ENCODE results near the gene IL21. TPM values are rescaled to one million over a fixed set of nuclear protein-coding genes. Genes with fewer than 3 reads are reported as not detected.

Gene IL21
- total RNA-seq, 3 donors from 2014 or later = not detected

GRCh38 chr4:122624205-122624604 is 3.3 kb upstream of the IL21 start:
- Histone ChIP-seq H3K27ac (no peak overlapping the region), H3K27me3 (no peaks in the 10 kb centered on the region), H3K4me1 (no peaks in the 10 kb centered on the region), H3K4me3 (no peak overlapping the region), H3K9me3 (no peaks in the 10 kb centered on the region), H3K36me3 (no peaks in the 10 kb centered on the region)
- intact Hi-C loops (cut with DNase I; ENCODE audit: low total_unique reads) = no loop called here
- TF ChIP-seq POLR2AphosphoS5 (IDR thresholded peaks at IDR 0.05) = no peak
- no peak for TF ChIP-seq POLR2A (IDR thresholded peaks at IDR 0.05)
- TF ChIP-seq, protein P1, sequence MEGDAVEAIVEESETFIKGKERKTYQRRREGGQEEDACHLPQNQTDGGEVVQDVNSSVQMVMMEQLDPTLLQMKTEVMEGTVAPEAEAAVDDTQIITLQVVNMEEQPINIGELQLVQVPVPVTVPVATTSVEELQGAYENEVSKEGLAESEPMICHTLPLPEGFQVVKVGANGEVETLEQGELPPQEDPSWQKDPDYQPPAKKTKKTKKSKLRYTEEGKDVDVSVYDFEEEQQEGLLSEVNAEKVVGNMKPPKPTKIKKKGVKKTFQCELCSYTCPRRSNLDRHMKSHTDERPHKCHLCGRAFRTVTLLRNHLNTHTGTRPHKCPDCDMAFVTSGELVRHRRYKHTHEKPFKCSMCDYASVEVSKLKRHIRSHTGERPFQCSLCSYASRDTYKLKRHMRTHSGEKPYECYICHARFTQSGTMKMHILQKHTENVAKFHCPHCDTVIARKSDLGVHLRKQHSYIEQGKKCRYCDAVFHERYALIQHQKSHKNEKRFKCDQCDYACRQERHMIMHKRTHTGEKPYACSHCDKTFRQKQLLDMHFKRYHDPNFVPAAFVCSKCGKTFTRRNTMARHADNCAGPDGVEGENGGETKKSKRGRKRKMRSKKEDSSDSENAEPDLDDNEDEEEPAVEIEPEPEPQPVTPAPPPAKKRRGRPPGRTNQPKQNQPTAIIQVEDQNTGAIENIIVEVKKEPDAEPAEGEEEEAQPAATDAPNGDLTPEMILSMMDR (IDR thresholded peaks at IDR 0.05) = no peak
- no peak for DNase-seq (ENCODE audit: low spot score in 2 of 2)

DNA sequence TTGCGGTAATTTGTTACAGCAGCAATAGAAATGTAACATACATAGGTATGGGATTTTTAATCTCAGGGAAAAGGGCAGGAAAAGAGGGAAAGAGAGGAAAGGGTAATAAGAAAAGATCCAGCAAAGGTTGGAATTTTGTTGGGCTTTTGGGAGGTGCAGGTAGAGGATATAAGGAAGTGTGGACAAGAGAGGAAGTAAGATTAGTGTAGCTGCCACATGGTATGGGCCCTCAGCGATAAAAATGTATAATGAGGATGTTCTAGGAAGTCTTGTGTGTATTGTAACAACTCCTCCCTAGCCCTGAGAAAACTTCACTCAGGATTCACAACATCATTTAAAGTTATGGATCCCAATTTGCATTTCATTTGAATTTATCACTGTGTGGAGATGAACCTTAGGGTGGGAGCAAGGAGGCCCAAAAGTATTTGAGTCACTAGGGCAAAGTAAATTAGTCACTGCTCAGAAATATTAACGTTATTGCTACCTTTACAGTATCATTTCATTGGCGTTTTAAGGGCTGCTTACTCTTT is 2.8 kb upstream of the IL21 start:
- intact Hi-C loops (cut with DNase I; ENCODE audit: low total_unique reads) = no loop called here
- Histone ChIP-seq H3K4me1 (no peaks in the 10 kb centered on the region), H3K9me3 (no peaks in the 10 kb centered on the region), H3K27me3 (no peaks in the 10 kb centered on the region), H3K27ac (no peak overlapping the region), H3K4me3 (no peak overlapping the region), H3K36me3 (no peaks in the 10 kb centered on the region)
- TF ChIP-seq POLR2A (IDR thresholded peaks at IDR 0.05) = no peak
- TF ChIP-seq, protein P1 (IDR thresholded peaks at IDR 0.05) = no peak
- no peak for TF ChIP-seq POLR2AphosphoS5 (IDR thresholded peaks at IDR 0.05)
- no peak for DNase-seq (ENCODE audit: low spot score in 2 of 2)

- DNase-seq (ENCODE audit: low spot score in 2 of 2) = no peak
- TF ChIP-seq POLR2AphosphoS5 (IDR thresholded peaks at IDR 0.05) = no peak
- TF ChIP-seq, protein P1 (IDR thresholded peaks at IDR 0.05) = no peak
- TF ChIP-seq POLR2A (IDR thresholded peaks at IDR 0.05) = no peak
- intact Hi-C loops (cut with DNase I; ENCODE audit: low total_unique reads) = no loop called here
- H3K4me3 ChIP-seq = no peak overlapping the region
- H3K9me3 ChIP-seq = no peaks in the 10 kb centered on the region
- H3K36me3 ChIP-seq = no peaks in the 10 kb centered on the region
- no peaks in the 10 kb centered on the region for H3K27me3 ChIP-seq
- no peaks in the 10 kb centered on the region for H3K4me1 ChIP-seq
- H3K27ac ChIP-seq = no peak overlapping the region
Observed at GRCh38 chr4:122622400-122622799, 1.5 kb upstream of the IL21 start.

DNA sequence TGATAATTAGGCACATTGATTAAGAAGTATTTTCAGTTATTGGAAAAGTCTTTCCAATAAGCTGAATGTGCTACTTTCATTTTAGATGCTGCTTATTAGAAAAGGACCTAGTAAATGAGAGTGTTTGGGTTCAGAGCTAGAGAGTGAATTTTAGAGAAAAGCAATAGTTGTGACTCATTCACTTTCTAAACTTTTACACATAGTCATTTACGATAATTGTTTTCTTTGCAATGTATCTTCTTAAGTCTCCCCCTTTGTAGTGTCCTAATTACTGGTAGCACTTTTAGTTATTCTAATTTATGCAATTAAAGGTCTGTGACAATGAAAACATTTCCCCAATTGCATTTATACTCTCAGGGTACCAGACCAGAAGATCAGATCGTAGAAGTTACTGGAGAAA is 1.3 kb downstream of the IL21 start:
- intact Hi-C loops (cut with DNase I; ENCODE audit: low total_unique reads) = no loop called here
- H3K27ac ChIP-seq = no peak overlapping the region
- H3K36me3 ChIP-seq = no peaks in the 10 kb centered on the region
- H3K9me3 ChIP-seq = no peaks in the 10 kb centered on the region
- TF ChIP-seq, protein P1 (IDR thresholded peaks at IDR 0.05) = no peak
- no peak for TF ChIP-seq POLR2AphosphoS5 (IDR thresholded peaks at IDR 0.05)
- no peak for TF ChIP-seq POLR2A (IDR thresholded peaks at IDR 0.05)
- H3K27me3 ChIP-seq = no peaks in the 10 kb centered on the region
- no peak for DNase-seq (ENCODE audit: low spot score in 2 of 2)
- H3K4me3 ChIP-seq = no peak overlapping the region
- H3K4me1 ChIP-seq = no peaks in the 10 kb centered on the region

DNA sequence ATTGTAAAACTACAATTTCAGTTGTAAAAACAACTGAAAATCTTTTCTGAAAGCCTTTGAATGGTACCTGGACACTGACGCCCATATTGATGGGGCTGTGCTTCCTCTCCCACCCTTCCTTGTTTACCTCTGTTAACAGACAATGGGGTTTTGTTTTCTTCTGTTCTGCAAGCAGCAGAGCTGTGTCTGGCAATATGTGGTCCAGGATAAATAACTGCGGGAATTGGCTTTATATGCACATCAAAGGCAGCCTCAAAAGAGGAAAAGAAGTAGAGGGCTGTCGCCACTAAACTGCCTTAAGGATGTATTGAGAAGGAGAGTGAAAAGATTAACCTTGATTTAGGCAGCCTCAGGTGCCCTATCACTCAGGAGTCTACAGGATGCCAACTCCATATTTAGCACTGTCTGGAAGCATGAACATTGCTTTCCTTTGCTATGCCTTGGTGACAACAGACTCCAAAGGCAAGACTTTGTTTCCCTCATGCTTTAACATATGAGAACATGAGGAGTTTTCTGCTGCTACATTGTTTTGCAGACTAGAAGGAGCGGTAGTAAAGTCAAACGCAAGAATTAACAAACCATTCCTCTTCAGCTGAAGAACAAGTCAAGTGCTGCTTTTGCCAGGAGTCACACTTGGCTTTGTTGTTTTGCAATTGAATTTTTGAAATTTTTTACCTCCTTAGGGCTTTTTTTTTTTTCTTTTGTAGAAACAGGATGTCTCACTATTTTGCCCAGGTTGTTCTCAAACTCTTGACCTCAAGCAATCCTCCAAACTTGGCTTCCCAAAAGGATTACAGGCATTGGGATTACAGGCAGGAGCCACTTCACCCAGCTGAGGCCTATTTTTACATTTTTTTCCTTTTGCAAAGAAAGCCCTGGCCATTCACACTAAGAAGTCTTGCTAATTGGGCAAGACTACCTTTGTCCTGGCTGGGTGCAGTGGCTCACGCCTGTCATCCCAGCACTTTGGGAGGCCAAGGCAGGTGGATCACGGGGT is 3.0 kb downstream of the IL21 start:
- Histone ChIP-seq H3K9me3 (no peaks in the 10 kb centered on the region), H3K4me1 (no peaks in the 10 kb centered on the region), H3K27me3 (no peaks in the 10 kb centered on the region), H3K27ac (no peak overlapping the region), H3K4me3 (no peak overlapping the region), H3K36me3 (no peaks in the 10 kb centered on the region)
- no peak for TF ChIP-seq POLR2A (IDR thresholded peaks at IDR 0.05)
- no peak for TF ChIP-seq POLR2AphosphoS5 (IDR thresholded peaks at IDR 0.05)
- TF ChIP-seq, protein P1 (IDR thresholded peaks at IDR 0.05) = no peak
- DNase-seq (ENCODE audit: low spot score in 2 of 2) = no peak
- intact Hi-C loops (cut with DNase I; ENCODE audit: low total_unique reads) = no loop called here
